T-helper 1 cell (primary cell): ENCODE results near the gene JUNB.
"Not testable (repeated sequence)": the region's sequence is repeated elsewhere in the genome, so short reads cannot be mapped to it uniquely, and the experiment has no call there.

Experiments
- DNase-seq, 5 donors: peaks; one replicate each; pipeline ENCODE4 v3.0.0-alpha.2; 2012 to 2020

JUNB gene

DNA sequence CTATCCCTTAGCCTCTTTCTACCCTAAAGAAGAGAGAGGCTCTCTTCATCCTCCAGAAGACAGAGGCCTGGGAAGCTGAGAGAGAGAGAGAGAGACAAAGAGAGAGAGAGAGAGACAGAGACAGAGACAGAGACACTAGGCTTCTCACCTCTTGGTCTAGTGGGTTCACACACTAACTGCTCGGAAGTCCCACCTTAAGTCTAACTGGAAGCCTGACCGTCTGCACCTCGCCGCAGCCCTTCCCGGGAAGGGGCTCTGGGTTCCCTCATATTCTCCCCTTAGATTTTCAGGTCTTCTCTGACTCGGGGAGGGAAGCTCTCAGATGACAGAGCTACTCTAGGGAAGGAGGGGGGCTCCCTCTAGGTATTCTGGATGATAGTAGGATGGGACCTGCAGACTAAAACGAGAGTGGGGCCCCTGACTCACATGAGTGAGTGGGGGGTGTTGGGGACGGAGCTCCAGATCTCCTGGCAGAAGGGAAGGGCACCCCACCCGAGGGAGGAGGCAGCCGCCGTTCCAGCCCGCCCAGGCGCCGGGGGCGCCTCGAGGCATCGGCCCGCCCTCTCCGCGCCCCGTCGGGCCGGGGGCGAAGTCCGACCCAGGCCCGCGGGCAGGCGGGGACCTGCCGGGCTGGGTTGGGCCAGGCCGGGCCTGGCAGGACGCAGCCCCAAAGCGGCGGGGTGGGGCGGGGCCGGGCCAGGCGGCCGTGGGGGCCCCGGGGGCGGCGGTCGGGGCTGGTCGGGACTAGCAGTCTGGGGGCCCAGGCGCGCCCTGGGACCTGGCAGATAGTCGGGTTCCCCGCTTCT is 2.0 kb upstream of the JUNB start:
- peak in 1 of 5 donors; percentile 42 for DNase-seq

DNA sequence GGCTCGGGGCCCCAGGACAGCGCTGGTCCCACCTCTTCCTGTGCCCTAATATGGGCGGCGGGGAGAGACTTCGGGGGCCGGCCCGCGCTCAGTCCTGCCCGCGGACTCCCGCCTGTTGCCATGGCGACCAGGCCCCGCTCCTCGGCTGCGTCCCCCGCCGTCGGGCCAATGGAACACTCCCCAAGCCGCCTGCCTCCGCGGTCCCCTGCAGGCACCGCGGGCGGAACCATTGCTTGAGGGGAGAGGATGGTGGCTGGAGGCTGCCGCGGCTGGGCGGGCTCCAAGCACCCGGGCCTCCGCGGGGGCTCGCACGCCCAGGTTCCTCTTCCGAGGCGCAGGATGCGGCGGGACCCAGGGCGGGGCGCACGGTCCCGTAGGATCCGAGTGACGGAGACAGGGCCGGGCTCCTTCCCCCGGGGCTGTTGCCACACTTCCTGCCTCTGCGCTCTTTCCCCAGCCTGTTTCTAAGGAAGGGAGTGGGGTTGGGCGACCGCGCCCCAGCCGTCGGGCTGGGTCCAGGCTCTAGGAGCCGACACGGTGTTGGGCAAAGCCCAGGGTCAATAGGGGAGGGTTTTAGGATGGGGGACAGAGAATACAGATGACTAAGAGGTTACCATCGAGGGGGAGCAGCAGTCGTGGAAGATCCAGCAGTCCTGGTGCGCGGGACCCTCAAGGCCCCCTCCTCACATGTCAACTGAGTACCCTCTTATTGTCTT is 1.2 kb upstream of the JUNB start:
- peak; percentile 83 to 99 (median 91) for DNase-seq

DNA sequence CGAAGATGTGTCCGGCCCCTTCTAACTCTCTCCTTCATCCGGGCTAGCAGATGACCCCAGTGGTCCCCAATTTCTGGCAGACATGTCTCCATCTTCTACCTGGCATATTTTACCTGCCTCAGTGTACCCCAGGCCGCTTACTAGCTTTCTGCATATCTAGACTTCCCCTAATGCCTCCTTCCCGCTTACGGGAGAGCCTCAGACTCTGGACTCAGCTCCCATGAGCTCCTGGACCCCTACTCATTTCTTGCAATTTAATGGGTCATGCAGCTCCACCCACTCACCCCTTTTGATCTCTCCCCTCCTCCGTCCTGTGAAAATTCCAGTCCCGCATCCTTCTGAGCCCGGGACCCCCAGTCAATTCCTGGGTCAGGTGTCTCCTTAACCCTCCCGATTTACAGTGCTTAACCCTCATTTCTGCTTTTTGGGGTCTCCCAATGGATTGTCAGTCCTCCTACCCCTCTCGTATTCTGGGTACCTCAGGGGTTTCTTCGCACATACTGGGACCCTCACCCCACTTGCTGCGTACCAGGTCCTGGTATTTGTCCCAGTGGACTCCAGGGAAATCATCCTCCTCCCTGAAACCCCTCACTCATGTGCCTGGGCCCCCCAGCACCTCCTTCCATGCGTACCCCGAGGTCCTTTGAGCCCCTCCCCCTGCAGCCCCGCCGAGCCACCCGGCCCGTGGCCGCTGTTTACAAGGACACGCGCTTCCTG is 500 bp upstream of the JUNB start:
- DNase-seq = no peak

DNA sequence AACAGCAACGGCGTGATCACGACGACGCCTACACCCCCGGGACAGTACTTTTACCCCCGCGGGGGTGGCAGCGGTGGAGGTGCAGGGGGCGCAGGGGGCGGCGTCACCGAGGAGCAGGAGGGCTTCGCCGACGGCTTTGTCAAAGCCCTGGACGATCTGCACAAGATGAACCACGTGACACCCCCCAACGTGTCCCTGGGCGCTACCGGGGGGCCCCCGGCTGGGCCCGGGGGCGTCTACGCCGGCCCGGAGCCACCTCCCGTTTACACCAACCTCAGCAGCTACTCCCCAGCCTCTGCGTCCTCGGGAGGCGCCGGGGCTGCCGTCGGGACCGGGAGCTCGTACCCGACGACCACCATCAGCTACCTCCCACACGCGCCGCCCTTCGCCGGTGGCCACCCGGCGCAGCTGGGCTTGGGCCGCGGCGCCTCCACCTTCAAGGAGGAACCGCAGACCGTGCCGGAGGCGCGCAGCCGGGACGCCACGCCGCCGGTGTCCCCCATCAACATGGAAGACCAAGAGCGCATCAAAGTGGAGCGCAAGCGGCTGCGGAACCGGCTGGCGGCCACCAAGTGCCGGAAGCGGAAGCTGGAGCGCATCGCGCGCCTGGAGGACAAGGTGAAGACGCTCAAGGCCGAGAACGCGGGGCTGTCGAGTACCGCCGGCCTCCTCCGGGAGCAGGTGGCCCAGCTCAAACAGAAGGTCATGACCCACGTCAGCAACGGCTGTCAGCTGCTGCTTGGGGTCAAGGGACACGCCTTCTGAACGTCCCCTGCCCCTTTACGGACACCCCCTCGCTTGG is 966 bp downstream of the JUNB start:
- DNase-seq = peak; percentile 49 to 88 (median 61)

DNA sequence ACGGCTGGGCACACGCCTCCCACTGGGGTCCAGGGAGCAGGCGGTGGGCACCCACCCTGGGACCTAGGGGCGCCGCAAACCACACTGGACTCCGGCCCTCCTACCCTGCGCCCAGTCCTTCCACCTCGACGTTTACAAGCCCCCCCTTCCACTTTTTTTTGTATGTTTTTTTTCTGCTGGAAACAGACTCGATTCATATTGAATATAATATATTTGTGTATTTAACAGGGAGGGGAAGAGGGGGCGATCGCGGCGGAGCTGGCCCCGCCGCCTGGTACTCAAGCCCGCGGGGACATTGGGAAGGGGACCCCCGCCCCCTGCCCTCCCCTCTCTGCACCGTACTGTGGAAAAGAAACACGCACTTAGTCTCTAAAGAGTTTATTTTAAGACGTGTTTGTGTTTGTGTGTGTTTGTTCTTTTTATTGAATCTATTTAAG is 1.6 kb downstream of the JUNB start:
- DNase-seq = peak in 3 of 5 donors; percentile 41 to 57 (median 42)

DNA sequence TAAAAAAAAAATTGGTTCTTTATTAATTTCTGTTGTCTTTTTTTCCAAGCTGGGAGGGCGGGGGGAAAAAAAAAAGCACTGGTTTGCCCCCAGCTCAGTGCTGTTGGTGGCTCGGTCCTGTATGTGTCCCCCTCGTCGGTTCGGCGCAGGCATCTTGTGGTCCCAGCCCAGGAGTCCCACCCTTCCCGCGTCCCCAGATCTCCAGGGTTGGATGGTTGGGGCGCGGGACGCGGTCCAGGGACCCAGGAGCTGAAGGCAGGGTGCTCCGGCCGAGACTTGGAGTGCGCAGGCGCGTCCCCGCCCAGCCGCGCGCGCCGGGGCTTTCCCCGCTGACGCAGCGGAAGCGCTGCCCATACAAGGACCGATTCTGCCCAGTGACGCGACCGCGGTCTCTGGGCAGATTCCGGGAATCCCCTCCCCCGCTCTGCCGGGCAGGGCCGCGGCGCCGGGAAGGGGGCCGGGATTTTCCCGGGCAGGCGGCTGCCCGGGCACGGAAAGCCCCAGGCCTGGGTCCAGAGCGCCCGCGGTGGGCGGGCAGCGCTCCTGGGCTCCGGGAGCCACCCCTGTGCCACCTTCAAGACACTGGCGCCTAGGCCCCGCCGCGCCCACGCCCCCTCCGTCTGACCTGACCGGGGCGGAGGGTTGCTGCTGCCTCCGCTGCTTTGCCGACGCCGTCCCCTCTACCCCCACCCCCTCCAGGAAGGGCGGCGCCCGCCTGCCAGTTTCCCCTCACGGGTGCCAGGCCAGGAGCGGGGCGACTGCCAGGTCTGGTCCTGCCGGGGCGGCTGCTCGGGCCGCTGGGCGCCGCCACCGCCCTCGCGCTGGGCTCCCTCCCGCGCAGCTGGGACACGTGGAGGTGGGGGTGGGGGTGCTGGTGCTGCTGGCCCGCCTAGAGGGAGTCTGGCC is 2.3 kb downstream of the JUNB start:
- DNase-seq = peak; percentile 90 to 98 (median 93)

DNA sequence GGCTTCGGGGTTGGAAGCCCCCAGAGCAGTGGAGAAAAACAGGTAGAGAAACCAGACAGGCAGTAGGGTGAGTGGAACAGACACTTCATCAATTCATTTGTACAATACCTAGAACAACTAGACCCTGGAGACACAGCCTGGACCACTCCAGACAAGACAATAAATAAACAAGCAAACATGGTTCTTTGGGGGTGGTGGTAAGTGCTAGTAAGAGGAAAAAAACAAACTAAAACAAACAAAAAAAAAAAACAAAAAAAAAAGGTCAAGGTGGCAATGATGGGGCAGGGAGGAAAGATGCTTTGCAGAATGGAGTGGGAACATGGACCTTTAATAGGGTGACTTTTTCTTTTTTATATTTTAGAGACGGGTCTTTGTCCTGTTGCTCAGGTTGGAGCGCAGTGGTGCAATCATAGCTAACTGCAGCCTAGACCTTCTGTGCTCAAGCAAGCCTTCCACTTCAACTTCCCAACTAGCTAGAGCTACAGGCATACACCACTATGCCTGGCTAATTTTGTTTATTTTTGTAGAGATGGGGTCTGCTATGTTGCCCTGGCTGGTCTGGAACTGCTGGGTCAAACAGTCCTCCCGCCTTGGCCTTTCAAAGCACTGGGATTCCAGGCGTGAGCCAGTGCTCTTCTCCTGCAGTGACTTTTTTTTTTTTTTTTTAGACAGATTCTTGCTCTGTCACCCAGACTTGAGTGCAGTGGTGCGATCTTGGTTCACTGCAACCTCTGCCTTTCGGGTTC is 3.1 kb downstream of the JUNB start:
- DNase-seq = peak in 1 of 5 donors; percentile 43

DNA sequence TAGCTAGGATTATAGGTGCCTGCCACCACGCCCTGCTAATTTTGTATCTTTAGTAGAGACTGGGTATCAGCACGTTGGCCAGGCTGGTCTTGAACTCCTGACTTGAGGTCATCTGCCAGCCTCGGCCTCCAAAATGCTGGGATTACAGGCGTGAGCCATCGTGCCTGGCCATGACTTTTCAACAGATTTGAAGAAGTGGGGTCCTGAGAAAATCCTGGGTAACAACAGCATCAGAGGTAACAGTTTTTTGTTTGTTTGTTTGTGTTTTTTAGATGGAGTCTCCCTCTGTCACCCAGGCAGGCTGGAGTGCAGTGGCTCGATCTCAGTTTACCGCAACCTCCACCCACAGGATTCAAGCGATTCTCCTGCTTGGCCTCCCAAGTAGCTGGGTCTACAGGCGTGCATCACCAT is 3.7 kb downstream of the JUNB start:
- no peak for DNase-seq

DNA sequence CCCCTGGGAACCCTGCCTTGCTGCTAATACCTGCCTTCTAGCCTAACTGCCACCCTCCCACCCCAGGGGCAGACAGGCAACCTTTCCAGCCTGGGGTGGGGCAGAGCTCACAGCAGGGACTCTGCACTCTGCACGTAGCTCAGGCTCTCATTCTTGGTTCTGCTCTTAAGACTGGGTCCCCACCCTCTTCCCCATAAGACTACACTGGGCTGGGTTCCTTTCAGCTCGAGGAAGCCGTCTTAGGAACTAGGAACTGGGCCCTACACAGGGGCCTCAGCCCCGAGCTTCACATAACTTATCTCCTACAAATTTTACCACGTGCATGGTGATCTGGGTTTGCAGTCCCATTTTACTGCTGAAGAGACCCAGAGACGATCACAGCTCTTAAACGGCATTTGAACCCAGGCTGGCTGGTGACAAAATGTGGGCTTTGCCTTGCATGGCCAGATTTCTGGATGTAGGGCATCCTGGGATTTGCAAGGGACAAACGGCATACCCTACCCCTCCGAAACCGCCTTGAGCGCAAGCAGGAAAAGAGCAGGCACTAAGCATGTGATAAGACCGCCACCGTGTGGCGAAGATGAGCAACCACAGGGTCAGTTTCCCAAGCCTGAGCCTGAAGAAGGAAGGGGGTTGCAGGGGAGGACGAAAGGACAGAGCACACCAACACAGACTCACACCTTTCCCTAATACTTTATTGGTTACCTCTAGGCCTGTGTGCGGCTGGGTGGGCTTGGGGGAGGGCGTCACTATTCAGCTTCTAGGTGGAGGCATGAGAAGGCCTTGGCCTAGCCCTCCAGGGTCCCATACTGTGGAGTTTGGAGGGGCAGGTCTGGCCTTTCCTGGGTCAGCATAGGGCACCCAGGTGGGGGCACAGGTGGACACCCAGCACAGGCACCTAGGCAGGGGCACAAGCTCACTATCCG is 5.1 kb downstream of the JUNB start:
- DNase-seq = peak; percentile 47 to 82 (median 62)

DNA sequence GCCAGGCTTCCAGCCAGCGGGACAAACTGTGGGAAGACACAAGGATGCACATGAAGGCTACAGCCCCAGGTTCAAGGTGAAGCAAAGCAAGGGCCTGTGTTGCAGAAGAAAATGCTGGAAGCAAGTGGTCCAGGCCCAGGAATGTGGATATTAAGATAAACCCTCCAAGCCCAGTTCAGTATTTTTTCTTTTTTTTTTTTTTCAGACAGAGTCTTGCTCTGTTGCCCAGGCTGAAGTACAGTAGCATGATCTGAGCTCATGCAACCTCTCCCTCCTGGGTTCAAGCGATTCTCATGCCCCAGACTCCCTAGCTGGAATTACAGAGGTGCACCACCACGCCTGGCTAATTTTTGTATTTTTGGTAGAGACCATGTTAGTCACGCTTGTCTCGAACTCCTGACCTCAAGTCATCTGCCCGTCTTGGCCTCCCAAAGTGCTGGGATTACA is 5.9 kb downstream of the JUNB start:
- DNase-seq = no peak

DNA sequence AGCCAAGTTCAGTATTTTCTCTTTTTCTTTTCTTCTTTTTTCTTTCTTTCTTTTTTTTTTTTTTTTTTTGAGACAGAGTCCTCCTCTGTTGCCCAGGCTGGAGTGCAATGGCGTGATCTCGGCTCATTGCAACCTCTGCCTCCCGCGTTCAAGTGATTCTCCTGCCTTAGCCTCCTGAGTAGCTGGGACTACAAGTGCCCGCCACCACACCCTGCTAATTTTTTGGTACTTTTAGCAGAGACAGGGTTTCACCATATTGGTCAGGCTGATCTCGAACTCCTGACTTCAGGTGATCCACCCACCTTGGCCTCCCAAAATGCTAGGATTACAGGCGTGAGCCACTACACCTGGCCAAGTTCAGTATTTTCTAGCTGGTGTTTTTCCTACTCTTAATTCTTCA is 6.3 kb downstream of the JUNB start:
- DNase-seq = not testable (repeated sequence)

DNA sequence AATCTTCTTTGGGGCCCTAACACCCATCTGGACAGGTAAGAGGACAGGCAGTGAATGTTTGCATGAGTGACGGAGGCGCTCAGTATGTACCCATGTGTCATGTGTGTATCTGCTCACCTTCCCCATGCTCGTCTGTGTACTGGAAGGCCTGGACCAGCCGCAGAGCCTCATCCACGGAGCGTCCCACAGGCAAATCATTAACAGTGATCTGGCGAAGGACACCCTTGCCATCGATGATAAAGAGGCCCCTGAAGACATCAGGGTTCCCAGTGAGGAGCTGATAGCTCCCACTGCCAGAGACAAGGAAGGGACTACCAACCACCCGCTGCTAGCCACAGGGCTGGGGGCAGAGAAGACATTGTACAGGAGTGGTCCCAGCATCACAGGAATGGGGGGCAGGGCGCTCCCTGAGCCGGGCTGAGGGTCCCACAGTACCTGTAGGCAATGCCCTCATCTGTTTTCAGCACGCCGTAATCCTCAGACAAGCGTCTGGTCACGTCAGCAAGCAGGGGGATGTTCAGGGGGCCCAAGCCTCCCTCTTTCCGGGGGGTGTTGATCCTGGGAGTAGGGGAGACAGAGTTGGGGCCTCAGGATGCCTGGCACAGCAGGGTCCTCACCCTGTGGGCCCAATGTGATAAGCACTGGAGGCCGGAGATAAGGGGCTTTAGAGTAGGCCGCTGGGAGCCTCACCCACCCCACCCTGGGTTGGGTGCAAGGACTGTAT is 8.6 kb downstream of the JUNB start:
- DNase-seq = no peak

DNA sequence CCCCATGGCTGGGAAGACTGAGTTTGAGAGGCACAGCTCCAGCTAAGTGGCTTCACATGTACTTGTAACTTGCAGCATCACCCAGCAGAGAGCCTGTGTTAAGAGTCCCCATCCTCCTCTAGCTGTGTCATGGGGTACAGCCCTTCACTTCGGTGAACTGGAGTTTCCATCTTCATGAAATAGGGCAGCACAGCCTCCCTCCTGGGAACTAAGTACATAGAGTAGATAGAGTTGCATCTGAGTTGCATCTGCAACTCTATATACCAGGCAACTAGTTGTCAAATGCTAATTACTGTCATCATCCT is 9.1 kb downstream of the JUNB start:
- DNase-seq = no peak

DNA sequence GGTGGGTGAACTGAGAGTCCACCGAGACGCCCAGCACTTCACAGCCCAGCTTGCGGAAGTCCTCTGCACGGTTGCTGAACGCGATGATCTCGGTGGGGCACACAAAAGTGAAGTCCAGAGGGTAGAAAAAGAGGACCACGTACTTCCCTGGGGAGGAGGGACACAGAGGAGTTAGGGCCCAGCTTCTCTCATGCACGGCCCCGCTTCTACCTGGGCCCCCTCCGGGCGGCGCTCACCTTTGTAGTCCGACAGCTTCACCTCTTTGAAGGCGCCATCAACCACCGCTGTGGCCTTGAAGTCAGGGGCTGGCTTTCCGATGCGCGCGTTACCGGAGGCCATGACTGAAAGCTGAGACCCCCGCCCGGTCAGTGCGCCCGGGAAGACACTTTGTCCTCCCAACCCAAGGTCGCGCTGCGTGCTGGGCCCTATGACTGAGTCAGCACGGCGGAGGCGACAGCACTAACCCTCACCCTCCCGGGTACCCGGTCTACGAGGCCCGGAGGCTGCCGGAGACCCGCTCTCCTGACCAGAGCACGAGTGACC is 9.7 kb downstream of the JUNB start:
- no peak for DNase-seq

DNA sequence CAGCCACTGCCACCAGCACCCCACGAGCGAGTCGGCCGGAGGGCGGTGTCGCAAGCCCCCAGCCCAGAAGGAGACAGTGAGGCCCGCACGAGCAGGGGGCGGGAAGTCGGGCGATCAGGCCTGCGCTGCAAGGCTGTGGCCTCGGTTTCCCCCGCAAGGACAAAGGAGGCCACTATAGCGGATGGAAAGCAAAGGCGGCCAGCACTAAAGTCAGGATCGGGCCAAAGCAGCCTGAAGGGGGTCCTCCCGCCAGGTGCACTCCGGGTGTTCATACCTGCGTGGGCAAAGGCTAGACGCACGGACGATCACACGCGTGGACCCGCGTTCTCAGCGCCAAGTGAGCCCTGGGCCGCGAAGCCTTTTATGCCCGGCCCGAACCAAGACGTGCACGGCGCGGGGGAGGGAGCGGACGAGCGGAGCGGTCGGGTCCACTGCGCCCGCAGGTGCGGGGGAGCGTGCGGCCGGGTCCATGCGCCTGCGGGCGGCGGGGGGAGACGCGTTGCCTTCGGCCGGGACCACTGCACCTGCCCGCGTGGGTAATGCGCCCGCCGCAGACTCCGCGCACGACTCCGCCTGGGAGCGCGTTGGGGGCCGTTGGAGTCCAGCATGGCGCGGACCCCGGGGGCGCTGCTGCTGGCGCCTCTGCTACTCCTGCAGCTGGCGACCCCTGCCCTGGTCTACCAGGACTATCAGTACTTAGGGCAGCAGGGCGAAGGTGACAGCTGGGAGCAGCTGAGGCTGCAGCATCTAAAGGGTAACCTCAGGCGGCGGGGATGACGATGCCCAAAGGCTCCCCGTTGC is 10.4 kb downstream of the JUNB start, which contains the start of the genes PRDX2 and THSD8:
Gene PRDX2, minus strand, starts transcription at position 335 of the 801 bp plus-strand sequence. CDS start 539 bp downstream, outside the sequence.
Gene THSD8, plus strand, starts transcription at position 604 of the 801 bp plus-strand sequence. Its CDS starts 3 bp downstream, at position 607.
- DNase-seq = peak in 2 of 5 donors; percentile 59 to 86

DNA sequence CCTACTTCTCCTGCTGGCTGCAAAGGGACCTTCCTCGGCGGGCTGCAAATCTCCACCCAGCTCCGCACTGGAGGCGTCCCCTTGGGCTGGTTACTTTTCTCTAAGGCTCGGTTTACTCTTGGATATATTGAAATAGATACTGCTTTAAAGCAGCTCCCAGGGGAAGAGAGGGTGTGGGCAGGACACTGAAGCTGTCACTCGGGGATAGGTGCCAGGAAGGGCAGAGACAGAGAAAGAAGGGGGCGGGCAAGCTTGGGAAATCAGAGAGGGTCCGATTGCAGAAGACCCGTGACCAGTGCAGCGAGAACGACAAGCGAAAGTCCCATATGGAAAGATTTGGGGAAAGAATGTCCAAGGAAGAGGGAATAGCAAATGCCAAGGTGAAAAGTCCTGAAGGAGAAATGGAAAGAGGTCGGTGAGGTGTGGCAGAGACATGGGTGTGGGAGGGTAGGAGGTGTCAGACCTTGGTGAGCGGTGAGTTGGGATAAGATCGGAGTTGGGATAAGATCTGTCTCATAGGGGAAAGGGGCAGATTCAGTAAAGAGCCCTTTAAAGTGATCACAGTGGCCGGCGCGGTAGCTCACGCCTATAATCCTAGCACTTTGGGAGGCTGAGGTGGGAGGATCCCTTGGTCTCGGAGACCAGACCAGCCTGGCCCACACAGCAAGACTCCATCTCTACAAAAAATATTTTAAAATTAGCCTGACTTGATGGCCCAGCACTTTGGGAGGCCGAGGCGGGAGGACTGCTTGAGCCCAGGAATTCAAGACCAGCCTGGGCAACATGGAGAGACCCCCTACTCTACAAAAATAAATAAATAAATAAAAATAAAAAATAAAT is 11.2 kb downstream of the JUNB start:
- DNase-seq = no peak
